ENCODE results near the gene B2M.
"Not testable (repeated sequence)": the region's sequence is repeated elsewhere in the genome, so short reads cannot be mapped to it uniquely, and the experiment has no call there.

Gene B2M

GRCh38 chr15:44720460-44721176 lies 9.3 kb downstream of the B2M start:
- DNase-seq (ENCODE audit: insufficient read length, low spot score) (no peak), FAIRE-seq (no peak)

- no peak for DNase-seq (ENCODE audit: insufficient read length, low spot score)
- FAIRE-seq = no peak
Observed at GRCh38 chr15:44722011-44722410, 10.7 kb downstream of the B2M start.

DNA sequence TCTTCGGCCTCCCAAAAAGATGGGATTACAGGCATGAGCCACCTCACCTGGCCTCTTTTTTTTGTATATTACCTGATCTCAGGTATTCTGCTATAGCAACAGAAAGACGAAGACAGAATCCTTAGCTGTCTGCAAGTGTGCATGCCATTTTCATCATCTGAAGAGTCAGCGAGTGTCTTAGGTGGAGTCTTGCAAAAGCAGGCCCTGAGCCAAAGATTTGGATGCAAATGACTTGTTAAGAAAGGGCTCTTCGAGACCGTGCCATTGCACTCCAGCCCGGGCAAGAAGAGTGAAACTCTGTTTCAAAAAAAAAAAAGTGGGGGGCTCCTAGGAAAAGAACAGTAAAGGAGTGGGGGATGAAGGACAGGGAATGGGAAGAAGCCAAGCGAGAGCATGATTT lies 14.8 kb downstream of the B2M start:
- FAIRE-seq (no peak), DNase-seq (ENCODE audit: insufficient read length, low spot score) (no peak)

GRCh38 chr15:44726568-44727484 lies 15.5 kb downstream of the B2M start:
- peak; percentile 81 for DNase-seq (ENCODE audit: insufficient read length, low spot score)
- no peak for FAIRE-seq

DNA sequence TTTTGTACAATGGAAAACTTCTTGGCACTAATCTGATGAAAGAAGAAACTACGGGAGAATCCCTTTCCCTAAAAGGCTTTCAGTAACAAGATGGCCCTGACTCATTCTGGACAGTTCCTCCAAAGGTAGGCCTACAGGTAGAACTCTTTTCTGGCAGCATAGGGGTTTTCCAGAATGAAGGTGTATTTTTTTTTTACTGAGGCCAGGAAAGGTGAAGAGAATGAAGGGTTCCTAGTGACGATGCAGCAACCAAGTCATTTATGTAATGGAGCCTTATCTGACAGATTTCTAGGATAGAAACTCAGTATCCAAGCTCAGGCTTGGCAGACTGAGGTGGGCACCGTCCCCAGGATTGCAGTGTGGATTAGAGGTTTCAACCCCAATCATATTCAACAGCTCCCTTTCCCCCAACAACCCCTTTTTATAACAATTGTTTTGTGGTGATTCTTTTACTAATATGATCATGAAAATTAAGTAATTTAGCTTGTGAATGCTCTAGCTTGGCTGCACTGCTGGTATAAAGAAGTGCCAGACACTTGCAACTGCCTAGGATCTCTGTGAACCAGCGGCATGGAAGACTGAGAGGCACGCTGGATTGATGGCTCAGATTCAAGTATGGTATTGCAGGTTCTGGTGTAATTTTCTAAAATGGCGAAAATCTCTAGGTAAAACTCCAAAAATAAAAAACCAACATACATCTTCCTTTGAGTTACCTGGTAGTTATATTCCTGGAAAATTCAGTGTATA lies 16.3 kb downstream of the B2M start:
- FAIRE-seq (no peak), DNase-seq (ENCODE audit: insufficient read length, low spot score) (no peak)

GRCh38 chr15:44728232-44728575 lies 16.9 kb downstream of the B2M start:
- FAIRE-seq; DNase-seq (ENCODE audit: insufficient read length, low spot score): not testable (repeated sequence)

GRCh38 chr15:44728576-44729407 lies 17.5 kb downstream of the B2M start:
- peak; percentile 42 for FAIRE-seq
- DNase-seq (ENCODE audit: insufficient read length, low spot score) = peak; percentile 93

GRCh38 chr15:44729408-44730127 lies 18.3 kb downstream of the B2M start:
- FAIRE-seq (no peak), DNase-seq (ENCODE audit: insufficient read length, low spot score) (no peak)

DNA sequence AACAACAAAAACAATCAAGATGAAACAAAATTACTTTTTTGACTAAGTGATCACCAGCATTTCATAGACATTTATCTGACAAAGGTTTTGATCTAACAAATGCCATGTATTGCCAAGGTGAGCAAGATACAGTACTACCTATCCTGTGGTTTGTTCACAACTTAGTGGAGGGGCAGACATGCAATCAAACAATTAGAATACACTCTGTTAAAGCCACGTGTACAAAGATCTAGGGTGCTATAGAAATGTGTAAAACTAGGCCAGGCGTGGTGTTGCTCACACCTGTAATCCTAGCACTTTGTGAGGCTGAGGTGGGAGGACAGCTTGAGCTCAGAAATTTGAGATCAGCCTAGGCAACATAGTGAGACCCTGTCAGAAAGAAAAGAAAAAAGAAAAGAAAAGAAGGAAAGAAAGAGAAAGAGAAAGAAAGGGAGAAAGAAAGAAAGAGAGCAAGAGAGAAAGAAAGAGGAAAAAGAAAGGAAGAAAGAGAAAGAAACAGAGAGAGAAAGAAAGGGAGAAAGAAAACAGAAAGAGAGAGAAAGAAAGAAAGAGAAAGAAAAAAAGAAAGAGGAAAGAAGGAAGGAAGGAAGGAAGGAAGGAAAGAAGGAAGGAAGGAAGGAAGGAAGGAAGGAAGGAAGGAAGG lies 23.6 kb downstream of the B2M start:
- no peak for FAIRE-seq
- DNase-seq (ENCODE audit: insufficient read length, low spot score) = no peak

DNA sequence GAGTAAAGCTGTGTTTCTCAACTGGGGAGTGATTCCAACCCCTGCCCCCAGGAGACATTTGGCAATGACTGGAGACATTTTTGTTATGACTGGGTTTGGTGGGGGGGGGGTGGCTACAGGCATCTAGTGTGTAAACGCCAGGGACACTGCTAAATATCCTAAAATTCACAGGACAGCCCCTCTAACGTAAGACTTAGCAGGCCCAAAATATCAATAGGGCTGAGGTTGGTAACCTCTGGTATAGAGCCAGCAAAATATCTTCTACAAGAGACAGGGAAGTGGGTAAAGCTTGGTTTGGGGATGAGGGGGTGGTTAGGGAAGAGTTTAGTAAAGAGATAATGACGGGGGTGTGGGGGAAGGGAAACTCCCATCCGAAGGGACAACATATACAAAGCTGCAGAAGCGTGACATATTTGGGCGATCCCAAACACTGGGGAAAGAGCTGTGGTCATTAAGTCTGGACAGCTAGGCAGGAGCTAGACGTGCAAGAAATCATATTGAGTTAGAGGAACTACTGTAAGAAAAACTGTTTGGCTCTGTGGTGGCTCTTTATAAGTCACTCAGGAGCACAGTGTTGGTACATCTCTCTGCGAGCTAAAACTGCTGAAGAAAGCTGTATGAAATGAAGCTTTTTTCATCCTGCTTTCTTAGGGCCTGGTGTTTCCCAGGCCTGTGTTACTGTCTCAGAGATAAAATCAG lies 24.3 kb downstream of the B2M start:
- no peak for DNase-seq (ENCODE audit: insufficient read length, low spot score)

GRCh38 chr15:44736181-44736765 lies 25.0 kb downstream of the B2M start, which contains the start of gene TRIM69:
Gene TRIM69 (plus strand): TSS chr15:44736528. CDS start chr15:44736705, 177 bp downstream.
- DNase-seq (ENCODE audit: insufficient read length, low spot score) (no peak), FAIRE-seq (no peak)

More for the DNA sequence above, 24.3 kb downstream of the B2M start:
- FAIRE-seq = no peak

DNA sequence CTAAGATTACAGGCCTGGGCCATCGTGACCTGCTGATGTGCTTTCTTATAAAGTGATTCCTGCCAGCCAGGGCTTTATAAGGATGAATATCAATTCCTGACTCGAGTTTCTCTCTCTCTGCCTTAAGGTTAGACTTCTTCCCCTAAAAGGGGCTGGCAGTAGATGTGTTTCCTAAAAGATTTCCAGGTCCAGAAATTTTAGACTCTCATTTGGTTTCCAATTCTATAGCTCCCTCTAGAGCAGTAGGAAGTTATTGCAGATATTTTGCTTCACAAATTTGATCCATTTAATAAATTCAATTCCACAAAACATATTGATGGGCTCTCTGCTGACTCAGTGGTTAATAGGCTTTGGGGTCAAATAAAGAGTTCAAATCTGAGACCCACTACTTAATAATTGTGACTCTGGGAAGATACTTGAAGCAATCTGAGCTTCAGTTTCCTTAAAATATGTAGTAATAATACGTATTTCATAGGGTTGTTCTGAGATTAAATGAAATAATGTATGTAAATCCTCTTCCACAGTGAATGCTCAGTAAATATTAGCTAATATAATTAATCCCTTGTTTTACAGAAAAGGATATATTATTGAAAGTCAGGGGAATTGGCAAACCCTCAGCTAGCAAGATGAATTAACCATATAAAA lies 27.1 kb downstream of the B2M start:
- DNase-seq (ENCODE audit: insufficient read length, low spot score) = peak; percentile 48
- no peak for FAIRE-seq

DNA sequence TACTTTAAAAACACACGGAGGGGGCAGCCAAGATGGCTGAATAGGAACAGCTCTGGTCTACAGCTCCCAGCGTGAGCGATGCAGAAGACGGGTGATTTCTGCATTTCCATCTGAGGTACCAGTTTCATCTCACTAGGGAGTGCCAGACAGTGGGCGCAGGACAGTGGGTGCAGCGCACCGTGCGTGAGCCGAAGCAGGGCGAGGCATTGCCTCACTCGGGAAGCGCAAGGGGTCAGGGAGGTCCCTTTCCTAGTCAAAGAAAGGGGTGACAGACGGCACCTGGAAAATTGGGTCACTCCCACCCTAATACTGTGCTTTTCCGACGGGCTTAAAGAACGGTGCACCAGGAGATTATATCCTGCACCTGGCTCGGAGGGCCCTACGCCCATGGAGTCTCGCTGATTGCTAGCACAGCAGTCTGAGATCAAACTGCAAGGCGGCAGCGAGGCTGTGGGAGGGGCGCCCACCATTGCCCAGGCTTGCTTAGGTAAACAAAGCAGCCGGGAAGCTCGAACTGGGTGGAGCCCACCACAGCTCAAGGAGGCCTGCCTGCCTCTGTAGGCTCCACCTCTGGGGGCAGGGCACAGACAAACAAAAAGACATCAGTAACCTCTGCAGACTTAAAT lies 28.0 kb downstream of the B2M start:
- FAIRE-seq = not testable (repeated sequence)

DNA sequence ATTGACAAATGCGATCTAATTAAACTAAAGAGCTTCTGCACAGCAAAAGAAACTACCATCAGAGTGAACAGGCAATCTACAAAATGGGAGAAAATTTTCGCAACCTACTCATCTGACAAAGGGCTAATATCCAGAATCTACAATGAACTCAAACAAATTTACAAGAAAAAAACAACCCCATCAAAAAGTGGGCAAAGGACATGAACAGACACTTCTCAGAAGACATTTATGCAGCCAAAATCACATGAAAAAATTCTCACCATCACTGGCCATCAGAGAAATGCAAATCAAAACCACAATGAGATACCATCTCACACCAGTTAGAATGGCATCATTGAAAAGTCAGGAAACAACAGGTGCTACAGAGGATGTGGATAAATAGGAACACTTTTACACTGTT lies 32.1 kb downstream of the B2M start:
- not testable (repeated sequence) for DNase-seq (ENCODE audit: insufficient read length, low spot score); FAIRE-seq

More for the DNA sequence above, 28.0 kb downstream of the B2M start:
- DNase-seq (ENCODE audit: insufficient read length, low spot score) = not testable (repeated sequence)

DNA sequence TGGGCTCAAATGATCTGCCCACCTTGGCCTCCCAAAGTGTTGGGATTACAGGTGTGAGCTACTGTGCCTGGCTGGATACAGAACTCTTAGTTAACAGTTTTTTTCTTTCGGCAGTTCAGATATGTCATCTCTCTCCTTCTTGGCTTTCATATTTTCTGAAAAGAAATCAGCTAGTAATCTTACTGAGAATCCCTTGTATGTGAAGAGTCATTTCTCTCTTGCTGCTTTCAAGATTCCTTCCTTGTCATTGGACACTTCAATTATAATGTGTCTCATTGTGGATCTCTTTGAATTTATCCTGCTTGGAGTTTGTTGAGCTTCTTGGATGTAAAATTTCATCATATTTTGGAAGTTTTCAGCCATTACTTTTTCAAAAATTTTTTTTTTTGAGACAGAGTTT lies 42.0 kb downstream of the B2M start:
- no peak for FAIRE-seq
- DNase-seq (ENCODE audit: insufficient read length, low spot score) = no peak

GRCh38 chr15:44763187-44763586 lies 51.9 kb downstream of the B2M start:
- DNase-seq (ENCODE audit: insufficient read length, low spot score) (no peak), FAIRE-seq (no peak)

- no peak for FAIRE-seq
Observed at GRCh38 chr15:44763848-44764247, 52.5 kb downstream of the B2M start.

More at GRCh38 chr15:44763848-44764247, 52.5 kb downstream of the B2M start:
- no peak for DNase-seq (ENCODE audit: insufficient read length, low spot score)
